GM12878 (cell line): ENCODE measurements around the gene MST1. TPM values are rescaled to one million over a fixed set of nuclear protein-coding genes. Genes with fewer than 3 reads are reported as not detected.

Source experiments
- CEBPZ ChIP-seq: fragments of 150-350 bp; IDR thresholded peaks from 2 replicates; pipeline ENCODE4 v1.6.1; 2016; ENCODE audit warnings: low read depth, low read length
- EZH2 ChIP-seq: IDR thresholded peaks from 2 replicates; pipeline ENCODE4 v1.6.1; 2012; ENCODE audit warnings: low read depth, mild to moderate bottlenecking, control low read depth, inconsistent platforms, low read length, borderline replicate concordance; ENCODE audit not compliant: control insufficient read depth
- FOS ChIP-seq: IDR thresholded peaks from 3 replicates; pipeline ENCODE4 v1.6.1; 2011; ENCODE audit warnings: borderline replicate concordance; ENCODE audit not compliant: insufficient read length; ENCODE audit errors: extremely low read depth
- KAT2A ChIP-seq: conservative IDR thresholded peaks from 2 replicates; pipeline ENCODE4 v1.6.1; 2011; ENCODE audit warnings: low read depth, low read length; ENCODE audit not compliant: control insufficient read depth
- MTA2 ChIP-seq: fragments of 450-650 bp; IDR thresholded peaks from 2 replicates; pipeline ENCODE4 v1.6.1; 2016; ENCODE audit warnings: low read depth, mild to moderate bottlenecking, moderate library complexity
- POLR2AphosphoS5 ChIP-seq: IDR thresholded peaks from 2 replicates; pipeline ENCODE4 v1.6.1; 2011; ENCODE audit warnings: mild to moderate bottlenecking, low read length, inconsistent platforms
- RAD51 ChIP-seq: fragments of 450-650 bp; IDR thresholded peaks from 2 replicates; pipeline ENCODE4 v1.6.1; 2016; ENCODE audit warnings: moderate library complexity, mild to moderate bottlenecking, inconsistent platforms
- RCOR1 ChIP-seq: conservative IDR thresholded peaks from 2 replicates; pipeline ENCODE4 v1.6.1; 2012; ENCODE audit warnings: low read depth, low read length, improper control_type of control experiment
- RFX5 ChIP-seq: IDR thresholded peaks from 2 replicates; pipeline ENCODE4 v1.6.1; 2011; ENCODE audit warnings: low read depth, low read length, improper control_type of control experiment
- SIN3A ChIP-seq: IDR thresholded peaks from 2 replicates; pipeline ENCODE4 v1.6.1; 2012; ENCODE audit warnings: low read depth, low read length, improper control_type of control experiment
- STAT3 ChIP-seq: IDR thresholded peaks from 2 replicates; pipeline ENCODE4 v1.6.1; 2011; ENCODE audit warnings: low read depth, low read length, improper control_type of control experiment
- TARDBP ChIP-seq: IDR thresholded peaks from 2 replicates; pipeline ENCODE4 v1.6.1; 2016; ENCODE audit warnings: borderline replicate concordance
- USF2 ChIP-seq: IDR thresholded peaks from 2 replicates; pipeline ENCODE4 v1.6.1; 2011; ENCODE audit warnings: low read depth, low read length, improper control_type of control experiment, borderline replicate concordance
- polyA plus RNA-seq, 11 experiments: library from polyadenylated mRNA; depleted of rRNA in 4 of 11; unstranded in 6 of 11; stranded (reverse) in 5 of 11; fragments of >200 nt; fragmentation: Nextera tagmentation in 4 of 11; fragmentation: Illumina TruSeq in 1 of 11; extraction: Ambion mirVana in 4 of 11; extraction: Trizol in 1 of 11; gene quantifications; 1 replicate in 1 of 11; 2 replicates in 10 of 11; pipeline versions ENCODE4 v1.2.1 to v1.2.3, GENCODE V29; 2011 to 2016; ENCODE audit warnings: inconsistent platforms in 2 of 11, missing spikeins in 2 of 11, low read depth in 1 of 11
- total RNA-seq, 4 experiments: library from RNA; depleted of rRNA in 3 of 4; stranded (reverse); fragments of >200 nt in 3 of 4; fragmentation: Illumina TruSeq in 1 of 4; extraction: Trizol in 1 of 4; gene quantifications; 2 replicates each; pipeline versions ENCODE4 v1.2.1 to v1.2.3, GENCODE V29; 2013 to 2021
- TF ChIP-seq, protein P1 (sequence below): fragments of 450-650 bp; IDR thresholded peaks from 2 replicates; pipeline ENCODE4 v1.6.1; 2017; ENCODE audit warnings: mild to moderate bottlenecking, low read depth, inconsistent platforms; ENCODE audit not compliant: poor library complexity, severe bottlenecking
- TF ChIP-seq, protein P2 (sequence below): fragments of 450-650 bp; IDR thresholded peaks from 2 replicates; pipeline ENCODE4 v1.6.1; 2017; ENCODE audit warnings: low read depth, mild to moderate bottlenecking, moderate library complexity
- TF ChIP-seq, protein P3 (sequence below): fragments of 450-650 bp; IDR thresholded peaks from 2 replicates; pipeline ENCODE4 v1.6.1; 2016; ENCODE audit warnings: mild to moderate bottlenecking, moderate library complexity, borderline replicate concordance

Gene MST1
- total and polyA plus RNA-seq, 10 of the 15 experiments (the other 5 are each of a cell fraction or from before 2014, with no cell fraction given) = 1.2 to 25.5 (median 4.1) TPM

DNA sequence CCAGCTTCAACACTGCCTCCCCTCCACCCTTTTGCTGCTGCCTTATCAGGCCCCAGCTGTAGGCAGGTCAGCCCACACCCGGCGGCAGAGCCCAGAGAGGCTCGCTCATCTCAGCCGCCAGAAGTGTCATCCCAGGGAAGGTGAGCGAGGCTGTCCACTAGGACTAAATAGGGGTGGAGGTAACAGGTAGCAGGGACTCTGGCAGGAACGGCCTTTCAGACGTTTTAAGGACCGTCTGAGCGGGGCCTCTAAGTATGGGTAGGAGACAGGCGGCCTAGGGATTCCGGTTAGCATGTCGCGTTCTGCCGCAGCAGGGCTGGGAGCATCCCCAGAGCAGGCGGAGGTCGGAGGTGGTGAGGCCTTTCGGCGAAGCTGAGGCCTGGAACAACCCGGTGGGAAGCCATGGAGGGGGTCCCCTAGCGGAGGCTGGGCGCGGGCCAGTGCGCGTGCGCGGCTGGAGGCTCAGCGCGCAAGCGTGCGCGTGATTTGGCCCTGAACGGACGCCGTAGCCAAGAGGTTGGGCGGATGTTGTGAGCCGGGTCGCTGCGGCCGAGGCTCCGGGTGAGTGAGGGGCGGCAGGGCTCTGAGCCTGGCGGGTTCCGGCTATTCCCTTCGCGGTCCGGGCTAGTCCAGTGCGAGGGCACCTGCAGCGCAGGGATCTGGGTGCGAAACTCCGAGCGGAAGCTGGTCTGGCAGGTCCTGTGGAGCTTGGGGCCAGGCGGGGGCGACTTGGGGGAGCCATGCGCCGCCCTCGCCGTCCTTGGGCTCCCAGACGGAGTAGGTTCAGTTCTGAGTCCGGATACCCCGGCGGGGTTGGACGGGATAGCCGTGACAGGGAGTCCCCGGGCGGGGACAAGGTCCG, at the start of gene MST1, which contains the start of gene RNF123 (continued):
- TF ChIP-seq, protein P1, sequence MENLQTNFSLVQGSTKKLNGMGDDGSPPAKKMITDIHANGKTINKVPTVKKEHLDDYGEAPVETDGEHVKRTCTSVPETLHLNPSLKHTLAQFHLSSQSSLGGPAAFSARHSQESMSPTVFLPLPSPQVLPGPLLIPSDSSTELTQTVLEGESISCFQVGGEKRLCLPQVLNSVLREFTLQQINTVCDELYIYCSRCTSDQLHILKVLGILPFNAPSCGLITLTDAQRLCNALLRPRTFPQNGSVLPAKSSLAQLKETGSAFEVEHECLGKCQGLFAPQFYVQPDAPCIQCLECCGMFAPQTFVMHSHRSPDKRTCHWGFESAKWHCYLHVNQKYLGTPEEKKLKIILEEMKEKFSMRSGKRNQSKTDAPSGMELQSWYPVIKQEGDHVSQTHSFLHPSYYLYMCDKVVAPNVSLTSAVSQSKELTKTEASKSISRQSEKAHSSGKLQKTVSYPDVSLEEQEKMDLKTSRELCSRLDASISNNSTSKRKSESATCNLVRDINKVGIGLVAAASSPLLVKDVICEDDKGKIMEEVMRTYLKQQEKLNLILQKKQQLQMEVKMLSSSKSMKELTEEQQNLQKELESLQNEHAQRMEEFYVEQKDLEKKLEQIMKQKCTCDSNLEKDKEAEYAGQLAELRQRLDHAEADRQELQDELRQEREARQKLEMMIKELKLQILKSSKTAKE = no peak
- TF ChIP-seq EZH2 (no peak), CEBPZ (no peak; the same call in 1 of the 2 replicates), RCOR1 (no peak), FOS (no peak), MTA2 (no peak), TARDBP (0 out of 2 replicates have a peak, but pooled peaks have one; percentile 59), USF2 (no peak), KAT2A (no peak), RAD51 (no peak), STAT3 (no peak), POLR2AphosphoS5 (peak; percentile 67; the same call in 1 of the 2 replicates), RFX5 (no peak), SIN3A (peak; percentile 71; the same call in 1 of the 2 replicates)
- TF ChIP-seq, protein P2, sequence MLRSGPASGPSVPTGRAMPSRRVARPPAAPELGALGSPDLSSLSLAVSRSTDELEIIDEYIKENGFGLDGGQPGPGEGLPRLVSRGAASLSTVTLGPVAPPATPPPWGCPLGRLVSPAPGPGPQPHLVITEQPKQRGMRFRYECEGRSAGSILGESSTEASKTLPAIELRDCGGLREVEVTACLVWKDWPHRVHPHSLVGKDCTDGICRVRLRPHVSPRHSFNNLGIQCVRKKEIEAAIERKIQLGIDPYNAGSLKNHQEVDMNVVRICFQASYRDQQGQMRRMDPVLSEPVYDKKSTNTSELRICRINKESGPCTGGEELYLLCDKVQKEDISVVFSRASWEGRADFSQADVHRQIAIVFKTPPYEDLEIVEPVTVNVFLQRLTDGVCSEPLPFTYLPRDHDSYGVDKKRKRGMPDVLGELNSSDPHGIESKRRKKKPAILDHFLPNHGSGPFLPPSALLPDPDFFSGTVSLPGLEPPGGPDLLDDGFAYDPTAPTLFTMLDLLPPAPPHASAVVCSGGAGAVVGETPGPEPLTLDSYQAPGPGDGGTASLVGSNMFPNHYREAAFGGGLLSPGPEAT = peak; percentile 75
- TF ChIP-seq, protein P3, sequence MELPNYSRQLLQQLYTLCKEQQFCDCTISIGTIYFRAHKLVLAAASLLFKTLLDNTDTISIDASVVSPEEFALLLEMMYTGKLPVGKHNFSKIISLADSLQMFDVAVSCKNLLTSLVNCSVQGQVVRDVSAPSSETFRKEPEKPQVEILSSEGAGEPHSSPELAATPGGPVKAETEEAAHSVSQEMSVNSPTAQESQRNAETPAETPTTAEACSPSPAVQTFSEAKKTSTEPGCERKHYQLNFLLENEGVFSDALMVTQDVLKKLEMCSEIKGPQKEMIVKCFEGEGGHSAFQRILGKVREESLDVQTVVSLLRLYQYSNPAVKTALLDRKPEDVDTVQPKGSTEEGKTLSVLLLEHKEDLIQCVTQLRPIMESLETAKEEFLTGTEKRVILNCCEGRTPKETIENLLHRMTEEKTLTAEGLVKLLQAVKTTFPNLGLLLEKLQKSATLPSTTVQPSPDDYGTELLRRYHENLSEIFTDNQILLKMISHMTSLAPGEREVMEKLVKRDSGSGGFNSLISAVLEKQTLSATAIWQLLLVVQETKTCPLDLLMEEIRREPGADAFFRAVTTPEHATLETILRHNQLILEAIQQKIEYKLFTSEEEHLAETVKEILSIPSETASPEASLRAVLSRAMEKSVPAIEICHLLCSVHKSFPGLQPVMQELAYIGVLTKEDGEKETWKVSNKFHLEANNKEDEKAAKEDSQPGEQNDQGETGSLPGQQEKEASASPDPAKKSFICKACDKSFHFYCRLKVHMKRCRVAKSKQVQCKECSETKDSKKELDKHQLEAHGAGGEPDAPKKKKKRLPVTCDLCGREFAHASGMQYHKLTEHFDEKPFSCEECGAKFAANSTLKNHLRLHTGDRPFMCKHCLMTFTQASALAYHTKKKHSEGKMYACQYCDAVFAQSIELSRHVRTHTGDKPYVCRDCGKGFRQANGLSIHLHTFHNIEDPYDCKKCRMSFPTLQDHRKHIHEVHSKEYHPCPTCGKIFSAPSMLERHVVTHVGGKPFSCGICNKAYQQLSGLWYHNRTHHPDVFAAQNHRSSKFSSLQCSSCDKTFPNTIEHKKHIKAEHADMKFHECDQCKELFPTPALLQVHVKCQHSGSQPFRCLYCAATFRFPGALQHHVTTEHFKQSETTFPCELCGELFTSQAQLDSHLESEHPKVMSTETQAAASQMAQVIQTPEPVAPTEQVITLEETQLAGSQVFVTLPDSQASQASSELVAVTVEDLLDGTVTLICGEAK = peak; percentile 89
